Renal cortex interstitium (tissue), 11 donors: ENCODE results near the gene ZBTB16. TPM values are rescaled to one million over a fixed set of nuclear protein-coding genes. Genes with fewer than 3 reads are reported as not detected.
A peak's percentile ranks its signal among the peaks of the same experiment; 100 is the strongest.
"Not testable (repeated sequence)": the region's sequence is repeated elsewhere in the genome, so short reads cannot be mapped to it uniquely, and the experiment has no call there.

Experiments used
- DNase-seq, 11 donors: peaks; one replicate each; pipeline ENCODE4 v3.0.0-alpha.2; 2013; ENCODE audit warnings: low read depth in 9 of 11, low spot score in 4 of 11; ENCODE audit errors: extremely low read depth in 1 of 11
- polyA plus RNA-seq, 3 donors: library from polyadenylated mRNA; unstranded; fragments of 120-200 nt; gene quantifications; one replicate each; pipeline ENCODE4 v1.2.1, GENCODE V29; 2013; ENCODE audit not compliant: insufficient read length in 3 of 3

Gene ZBTB16
- polyA plus RNA-seq, 3 donors: 1.4 to 2.5 (median 1.7) TPM

DNA sequence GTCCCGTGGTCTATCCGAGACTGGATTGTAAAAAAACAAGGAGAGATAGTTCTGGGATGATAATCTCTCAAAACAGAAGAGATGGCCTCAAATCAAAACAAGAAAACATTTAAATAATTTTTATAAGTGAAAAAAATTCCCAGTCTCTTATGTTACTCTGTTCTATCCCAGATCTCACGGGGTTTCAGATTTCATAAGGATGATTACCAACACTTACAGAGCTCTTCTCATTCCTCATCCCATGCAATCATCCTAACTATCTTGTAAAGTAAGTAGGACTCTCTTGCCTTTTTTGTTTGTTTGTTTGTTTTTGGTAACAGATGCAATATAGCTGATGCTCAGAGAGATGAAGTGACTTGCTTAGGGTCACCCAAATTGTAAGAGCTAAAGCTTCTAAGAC, 20.0 kb upstream of the ZBTB16 start:
- DNase-seq: no peak

DNA sequence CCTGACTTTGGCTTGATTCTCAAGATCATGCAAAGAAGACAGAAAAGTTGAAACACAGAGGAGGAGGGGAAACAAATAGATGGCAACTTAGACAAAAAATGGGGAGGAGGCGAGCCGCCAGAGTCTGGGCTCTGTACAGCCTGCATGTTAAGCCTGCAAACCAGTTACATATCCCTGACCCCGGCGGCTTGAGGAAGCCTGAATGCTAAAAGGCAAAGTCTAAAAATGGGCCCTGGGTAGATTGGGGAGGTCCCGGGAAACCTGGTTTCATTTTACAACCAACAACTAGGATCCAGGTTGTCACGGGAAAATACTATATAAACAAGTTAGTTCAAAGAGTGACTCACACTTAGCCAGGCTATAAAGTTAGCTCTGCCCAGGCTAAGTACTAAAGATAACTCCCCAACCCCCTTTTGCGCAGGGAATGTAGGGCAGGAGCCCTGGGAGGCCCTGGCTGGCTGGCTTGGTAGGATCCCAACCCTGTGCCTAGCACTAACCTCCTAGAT, 18.8 kb upstream of the ZBTB16 start:
- DNase-seq: no peak

DNA sequence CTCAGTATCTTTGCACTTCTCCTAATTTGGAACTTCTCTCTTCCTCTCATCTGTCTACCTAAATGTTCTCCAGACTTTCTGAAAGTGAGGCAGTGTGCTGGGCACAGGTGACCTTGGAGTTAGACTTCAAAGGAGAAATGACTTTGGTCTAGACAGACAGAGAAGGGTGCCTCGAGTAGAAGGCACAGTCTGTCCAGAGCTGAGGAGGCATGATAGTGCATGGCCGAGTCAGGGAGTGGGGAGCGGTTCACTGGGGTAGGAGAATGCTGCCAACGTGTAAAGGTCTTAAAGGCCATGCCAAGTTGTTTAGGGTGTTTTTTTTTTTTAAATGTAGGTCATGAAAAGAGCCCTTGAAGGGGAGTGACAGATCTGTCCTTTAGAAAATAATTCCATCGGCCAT, 17.3 kb upstream of the ZBTB16 start:
- no peak for DNase-seq

DNA sequence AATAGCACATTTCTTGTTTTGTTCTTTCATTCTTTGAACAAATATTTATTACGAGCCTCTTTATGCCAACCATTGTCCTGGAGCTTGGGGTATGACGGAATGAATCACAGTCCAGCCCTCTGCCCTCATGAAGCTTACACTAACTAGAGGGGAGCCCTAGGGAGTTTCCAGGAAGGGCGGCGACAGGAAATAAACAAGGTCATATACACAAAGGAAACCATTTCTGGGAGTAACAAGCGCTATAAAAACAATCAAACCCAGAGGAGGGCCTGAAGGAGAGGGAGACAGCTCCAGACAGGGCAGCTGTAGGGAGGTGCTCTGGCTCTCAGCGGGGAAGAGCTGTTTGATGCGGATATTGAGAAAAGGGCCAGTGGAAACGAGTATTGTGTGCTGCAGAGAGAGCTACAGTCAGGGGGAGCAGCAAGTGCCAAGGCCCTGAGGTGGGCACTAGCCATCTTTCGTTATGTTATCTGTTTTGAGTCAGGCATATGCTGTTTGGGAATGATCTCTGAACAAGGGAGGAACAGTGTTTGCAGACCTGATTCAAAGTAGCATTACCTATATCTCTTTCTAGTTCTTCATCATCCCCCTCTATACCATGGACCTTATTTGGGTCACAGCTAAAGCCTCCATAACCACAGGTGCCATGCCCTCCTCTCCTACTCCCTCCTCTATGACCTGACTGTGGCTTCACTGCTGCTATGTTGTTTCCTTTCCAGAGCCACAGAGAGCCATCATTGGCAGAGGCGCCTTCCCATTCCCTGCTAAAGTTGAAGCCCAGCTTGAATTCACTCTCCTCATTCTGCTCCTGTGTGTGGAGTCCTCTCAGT, 15.3 kb upstream of the ZBTB16 start:
- no peak for DNase-seq

DNA sequence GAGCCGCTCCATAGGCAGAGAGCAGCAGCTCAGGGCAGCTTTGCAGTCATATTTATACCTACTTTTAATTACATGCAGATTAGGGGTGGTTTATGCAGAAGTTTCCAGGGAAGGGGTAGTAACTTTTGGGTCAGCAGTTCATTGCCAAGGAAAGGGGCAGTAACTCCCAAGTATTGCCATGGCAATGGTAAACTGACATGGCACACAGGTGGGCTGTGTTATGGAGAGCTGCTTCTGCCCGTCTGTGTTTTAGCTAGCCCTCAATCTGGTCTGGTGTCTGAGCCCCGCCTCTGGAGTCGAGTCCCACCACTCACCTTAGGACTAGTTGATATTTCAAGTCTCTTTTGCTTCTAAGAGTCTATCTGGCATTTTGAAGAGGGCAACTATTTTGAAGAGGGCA, 12.2 kb upstream of the ZBTB16 start:
- no peak for DNase-seq

DNA sequence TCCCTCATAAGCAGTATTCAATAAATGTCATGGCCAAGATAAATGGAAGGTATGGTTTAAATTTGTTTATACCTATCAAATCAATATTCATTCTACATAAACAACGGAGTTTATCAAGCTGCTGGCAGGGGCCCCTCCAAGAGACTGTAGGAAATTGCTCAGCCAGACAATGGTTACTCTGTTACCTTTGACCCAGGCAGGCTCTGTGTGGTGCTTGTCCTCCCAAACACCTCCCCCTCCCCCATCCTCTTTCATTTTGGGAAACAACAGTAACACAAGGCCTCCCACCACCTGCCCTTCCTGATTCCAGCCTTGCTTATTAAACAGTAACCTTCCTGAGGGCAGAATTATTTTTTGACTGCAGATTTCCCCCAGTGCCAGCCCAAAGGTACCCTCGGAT, 10.5 kb upstream of the ZBTB16 start:
- DNase-seq: no peak

DNA sequence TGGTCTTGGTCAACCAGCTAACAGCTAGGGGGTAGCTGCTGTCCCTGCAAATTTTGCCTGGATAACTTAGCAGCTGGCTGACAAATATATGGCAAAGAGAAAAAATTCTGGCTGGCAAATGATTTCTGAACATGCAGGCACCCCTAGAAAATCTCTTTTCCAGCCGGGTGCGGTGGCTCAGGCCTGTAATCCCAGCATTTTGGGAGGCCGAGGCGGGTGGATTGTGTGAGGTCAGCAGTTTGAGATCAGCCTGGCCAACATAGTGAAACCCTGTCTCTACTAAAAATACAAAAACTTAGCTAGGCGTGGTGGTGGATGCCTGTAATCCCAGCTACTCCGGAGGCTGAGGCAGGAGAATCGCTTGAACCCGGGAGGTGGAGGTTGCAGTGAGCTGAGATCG, 9.7 kb upstream of the ZBTB16 start:
- not testable (repeated sequence) for DNase-seq

DNA sequence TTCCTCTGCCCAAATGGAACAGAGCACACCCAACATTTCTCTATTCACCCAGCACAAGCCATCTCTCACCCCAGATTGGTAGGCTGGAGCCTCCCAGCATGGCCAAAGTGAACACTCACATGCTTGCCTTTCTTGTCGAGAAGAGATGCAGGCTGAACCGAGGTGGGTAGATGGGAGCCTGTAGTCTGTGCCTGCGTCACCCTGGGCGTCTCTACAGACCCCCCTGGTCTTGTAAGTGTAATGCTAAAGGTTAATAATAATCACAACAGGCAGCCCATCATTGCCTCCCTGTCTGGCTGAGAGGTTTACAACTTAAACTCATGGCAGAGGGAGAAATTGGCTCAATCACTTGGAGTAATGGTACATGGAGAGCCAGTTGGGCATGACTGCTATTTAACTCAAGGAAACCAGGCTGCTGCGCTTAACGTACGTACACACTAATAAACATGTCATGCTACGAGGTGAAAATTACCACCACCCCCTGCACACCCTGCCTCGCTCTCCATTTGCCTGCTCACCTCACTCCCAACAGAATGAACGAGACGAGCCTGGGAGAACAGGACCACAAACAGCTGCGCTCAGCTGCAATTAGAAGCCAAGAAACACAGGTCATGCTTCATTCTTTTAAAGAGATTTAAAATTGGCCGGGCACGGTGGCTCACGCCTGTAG, 9.1 kb upstream of the ZBTB16 start:
- DNase-seq: no peak

DNA sequence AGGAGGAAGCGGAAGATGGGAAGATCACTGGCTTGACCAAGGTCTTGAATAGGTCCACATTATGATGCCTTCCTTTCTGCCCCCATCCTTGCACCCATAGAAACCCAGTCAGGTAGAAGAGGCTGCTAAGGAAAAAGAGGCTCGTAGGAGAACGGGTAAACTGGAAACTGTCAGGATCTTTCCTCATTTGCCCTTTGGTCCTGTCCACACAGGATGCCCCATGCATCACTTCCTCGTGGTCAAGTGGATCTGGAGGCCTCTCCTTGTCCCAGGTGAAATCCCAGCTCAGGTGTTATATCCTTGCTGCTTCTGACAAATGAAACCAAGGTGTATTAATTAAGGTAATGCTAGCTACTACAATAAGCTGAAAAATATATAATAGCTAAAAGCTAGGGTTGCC, 8.0 kb upstream of the ZBTB16 start:
- DNase-seq: no peak

DNA sequence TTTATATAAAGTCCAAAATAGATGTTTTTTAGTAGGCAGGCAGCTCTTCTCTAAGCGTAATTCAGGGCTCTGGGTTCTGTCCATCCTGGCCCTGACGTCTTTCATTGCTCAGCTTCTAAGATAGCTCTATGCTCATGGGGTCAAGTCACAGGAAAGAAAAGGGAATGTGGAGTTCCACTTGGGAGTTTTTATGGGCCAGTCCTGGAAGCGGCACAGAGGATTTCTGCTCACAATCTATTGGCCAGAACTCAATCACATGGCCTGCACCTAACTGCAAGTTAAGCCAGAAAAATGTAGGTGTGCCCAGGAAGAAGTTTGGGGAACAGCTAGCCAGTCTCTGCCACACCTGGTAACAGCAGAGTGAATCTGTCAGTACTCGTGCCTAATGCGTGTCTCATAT, 7.4 kb upstream of the ZBTB16 start:
- DNase-seq: no peak

DNA sequence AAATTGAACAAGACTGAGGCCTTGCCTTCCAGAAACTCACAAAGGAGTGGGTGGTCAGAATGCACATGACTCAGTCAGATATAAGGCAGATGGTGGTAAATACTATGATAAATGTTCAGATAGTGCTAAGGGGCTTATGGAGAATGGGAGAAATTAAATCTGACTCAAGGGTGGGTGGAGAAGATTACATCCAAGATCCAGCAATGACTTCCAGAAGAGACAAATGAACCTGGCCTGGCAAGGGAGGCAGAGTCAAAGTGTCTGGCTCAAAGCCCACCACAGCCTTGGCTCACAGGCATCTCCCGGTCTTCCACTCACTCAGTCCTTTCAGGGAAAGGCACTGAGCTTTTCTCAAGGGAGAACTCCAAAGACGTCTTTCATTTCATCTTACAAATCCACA, 6.1 kb upstream of the ZBTB16 start:
- DNase-seq: no peak

DNA sequence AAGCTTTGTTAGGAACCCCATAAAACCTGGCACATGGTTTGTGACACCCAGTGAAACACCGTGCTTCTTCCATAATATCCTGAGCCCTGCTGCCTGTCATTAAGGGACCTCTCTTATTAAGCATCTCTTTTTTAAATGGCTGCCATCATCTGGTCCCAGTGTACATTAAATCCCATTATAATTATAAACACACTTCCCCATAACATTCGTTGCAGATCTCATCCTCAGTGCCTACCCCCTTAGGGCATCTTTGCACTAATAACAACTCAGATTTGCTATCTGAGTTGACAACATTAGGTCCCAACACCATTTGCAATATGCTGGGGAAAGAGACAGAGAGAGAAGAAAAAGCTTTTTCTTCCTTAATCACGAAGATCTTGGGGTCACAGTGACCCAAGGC, 4.7 kb upstream of the ZBTB16 start:
- no peak for DNase-seq

DNA sequence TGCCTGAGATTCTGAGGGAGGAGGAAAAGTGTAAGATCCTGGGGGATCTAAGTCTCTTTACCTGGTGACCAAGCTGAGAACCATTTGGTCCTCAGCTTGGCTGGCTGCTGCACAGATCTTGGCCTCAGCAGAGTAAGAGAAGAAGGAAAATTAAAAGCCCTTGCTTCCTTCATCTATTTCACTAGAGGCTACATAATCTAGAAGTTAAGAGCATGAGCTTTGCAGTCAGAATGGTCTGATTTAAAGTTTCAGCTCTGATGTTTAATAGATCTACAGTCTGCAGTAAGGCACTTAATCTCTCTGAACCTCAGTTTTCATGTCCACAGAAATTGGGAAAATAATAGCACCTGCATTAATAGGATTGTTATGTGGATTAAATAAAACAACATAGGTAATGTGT, 3.1 kb upstream of the ZBTB16 start:
- DNase-seq: no peak

DNA sequence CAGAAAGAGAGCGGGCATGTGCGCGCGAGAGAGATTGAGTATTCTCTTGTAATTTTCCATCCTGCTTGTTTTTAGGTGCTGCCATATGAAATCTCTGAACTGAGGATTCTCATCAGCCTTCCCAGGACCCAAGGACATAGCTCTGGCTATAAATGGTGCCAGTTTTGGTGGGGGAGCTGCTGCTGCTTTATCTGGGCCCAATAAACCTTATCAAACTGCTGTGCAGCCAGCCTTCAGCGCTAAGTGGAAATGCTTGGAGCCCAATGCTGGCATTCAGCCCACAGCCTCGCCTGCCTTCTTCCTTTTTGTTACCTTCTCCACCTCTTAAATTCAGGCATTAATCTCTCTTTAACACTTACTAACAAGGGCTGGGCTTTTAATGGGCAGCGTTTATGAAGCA, 2.4 kb upstream of the ZBTB16 start:
- no peak for DNase-seq

DNA sequence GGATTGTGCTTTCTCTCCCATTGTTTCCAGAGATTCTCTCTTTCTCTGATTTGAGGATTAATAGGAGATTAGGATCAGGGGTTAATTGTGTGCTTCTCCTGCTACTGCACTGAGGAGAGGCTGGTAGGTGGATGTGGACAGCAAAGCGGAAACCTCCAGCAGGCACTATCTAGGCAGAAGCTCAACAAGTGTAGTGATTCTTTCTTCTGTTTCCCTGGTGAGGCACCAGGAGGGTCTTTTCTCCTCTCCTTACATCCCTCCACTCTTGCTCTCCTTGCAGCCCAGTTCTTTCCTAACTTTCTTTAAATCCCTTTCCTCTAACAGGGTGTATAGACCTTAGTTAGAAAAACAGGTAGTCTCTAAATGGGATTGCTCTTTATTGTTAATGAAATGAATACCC, 1.9 kb upstream of the ZBTB16 start:
- DNase-seq: no peak

DNA sequence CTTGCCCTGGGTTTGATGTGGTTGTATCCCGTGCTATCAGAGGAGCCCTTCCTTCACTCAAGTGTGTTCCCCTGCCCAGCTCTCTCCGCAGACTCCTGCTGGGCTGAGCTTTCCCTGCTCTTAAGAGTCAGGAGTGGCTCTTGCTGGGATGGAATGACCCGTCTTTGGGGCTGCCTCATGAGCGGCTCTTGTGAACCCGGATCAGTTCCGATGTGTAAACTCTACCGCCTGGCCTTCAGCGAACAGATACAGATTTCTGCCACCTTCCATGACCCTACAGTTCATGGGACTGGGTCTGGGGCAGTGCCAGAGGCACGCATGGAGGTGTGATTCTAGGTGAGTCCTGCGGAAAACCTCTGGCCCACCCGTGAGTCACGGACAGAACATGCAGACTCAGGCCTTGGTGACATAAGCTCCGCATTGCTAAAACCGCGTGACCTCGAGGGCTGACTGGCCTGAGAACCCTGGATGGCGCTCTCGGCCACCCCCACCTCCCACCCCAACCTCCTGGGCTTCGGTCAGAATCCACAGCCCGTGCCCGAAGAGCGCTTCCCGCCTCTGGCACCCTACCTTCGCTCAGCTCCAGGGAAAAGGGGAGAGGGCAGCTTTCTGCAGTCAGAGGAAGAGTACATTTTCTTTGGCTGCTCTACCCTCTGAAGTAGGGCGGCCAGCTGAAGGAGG, 1.3 kb upstream of the ZBTB16 start:
- DNase-seq: no peak

DNA sequence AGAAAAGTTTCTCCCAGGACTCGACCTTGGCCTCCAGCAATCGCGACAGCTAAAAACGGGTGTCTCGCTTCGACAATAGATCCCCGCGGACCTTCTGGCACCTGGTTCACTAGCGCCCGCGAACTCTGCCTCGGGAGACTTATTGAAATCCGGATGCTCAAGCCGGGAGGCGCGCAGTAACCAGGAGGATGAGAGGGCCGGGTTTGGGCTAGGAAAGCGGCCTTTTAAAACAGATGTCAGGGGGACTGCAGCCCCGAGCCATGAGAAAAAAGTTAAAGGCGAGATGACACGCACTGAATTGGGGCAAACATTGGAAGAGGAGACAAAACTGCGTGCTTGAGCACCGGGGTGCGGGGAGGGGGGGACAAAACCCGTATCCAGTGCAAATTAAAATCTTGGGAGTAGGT, 637 bp upstream of the ZBTB16 start:
- DNase-seq: no peak

DNA sequence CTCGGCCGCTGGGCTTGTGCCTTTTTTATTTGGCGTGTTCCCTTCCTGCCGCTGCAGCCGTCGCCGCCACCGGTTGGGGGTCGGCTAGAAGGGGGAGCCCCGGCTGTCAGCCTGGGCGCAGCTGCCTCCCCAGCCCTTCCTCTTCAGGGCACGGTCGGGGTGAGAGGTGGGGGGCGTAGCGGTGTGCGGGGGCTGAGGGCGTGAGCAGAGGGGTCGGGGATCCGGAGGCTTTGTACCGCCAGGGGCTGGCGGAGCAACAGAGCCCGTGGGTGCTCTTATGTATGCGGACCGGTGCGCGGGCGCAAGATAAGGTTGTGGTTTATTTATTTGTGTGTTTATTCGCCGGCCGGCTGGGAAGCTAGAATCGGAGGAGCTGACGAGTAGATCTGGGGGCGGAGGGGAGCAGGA, 477 bp downstream of the ZBTB16 start:
- peak in 1 of 11 donors; percentile 38 for DNase-seq

DNA sequence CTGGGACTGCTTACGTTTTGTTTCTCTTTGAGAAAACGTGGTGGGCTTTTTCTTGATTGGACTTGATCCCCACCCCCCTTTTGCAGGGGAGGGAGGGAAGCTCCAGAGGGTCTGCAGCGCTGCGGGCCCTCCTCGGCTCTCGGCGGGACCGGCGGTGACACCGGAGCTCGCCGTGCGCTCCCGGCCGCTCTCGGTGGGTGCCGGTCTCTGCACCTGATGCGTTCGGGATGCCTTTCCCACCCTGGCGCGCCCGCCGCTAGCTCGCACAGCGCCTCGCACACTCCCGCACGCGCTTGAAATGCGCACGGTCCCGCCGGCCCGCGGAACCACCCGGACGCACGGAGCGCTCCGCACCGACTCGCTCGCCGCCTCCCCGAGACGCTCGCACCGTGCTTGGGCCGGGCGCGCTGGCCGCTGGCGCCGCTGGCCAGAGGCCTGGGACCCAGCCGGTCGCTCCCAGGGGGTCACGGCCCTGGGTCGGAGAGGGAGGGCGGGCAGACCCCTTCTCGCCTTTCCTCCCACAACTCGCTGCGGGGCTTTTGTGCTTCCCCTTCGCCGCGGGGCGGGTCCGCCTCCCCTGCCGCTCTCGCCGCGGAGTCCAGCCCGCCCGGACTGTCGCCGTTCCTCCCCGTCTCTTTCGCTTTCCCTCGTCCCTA, 1.0 kb downstream of the ZBTB16 start:
- peak in 3 of 11 donors; percentile 34 to 43 (median 37) for DNase-seq
